ENCODE data around the gene FEN1.

- TF ChIP-seq CTCF (IDR thresholded peaks at IDR 0.05) (no peak), EZH2 (IDR thresholded peaks at IDR 0.05) (no peak), EZH2phosphoT487 (IDR thresholded peaks at IDR 0.05) (no peak)
Measured at GRCh38 chr11:61837411-61838005, 44.8 kb downstream of the FEN1 start.

Data from neural progenitor cell (in vitro differentiated cells).